GM10847 (cell line): ENCODE measurements around the gene MBTD1.

Experiments
- POLR2A ChIP-seq: IDR thresholded peaks from 2 replicates; pipeline ENCODE4 v1.6.1; 2011; ENCODE audit not compliant: insufficient read length; ENCODE audit errors: extremely low read depth

The MBTD1 gene

DNA sequence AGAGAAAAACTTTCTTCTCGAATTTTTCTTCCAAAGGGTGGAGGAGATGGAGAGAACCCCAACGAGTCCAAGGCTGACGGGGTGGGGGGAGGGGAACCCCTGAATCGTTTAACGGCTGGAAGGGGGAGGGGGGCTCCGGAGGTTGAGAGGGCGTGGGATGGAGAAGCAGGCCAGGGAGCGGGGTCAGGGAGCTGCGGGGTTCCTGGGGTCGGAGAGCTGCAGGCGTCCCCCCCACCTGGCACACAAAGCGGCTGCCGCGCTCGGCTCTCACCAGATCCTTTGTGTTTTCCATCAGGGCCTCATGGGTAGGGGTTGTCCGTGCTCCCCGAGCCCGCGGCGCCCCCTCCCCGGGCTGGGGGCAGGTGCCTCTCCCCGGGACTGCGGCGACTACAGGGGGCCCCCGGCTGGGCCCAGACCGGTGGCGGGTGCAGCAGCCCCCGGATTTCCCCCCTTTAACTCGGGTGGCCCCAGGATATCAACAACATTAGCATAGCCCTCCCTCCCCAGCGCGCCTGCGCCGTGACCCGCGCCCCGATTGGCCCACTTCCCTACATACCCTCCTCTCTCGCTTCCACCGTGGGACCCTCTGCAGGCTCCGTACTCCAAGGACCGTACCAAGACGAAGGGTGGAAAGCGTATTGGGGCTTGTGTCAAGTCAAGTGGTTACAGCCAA lies at the start of gene MBTD1:
MBTD1 (minus strand) TSS at position 486 of the 673 bp plus-strand sequence. CDS start 34,888 bp downstream, outside the sequence.
- no peak for TF ChIP-seq POLR2A

DNA sequence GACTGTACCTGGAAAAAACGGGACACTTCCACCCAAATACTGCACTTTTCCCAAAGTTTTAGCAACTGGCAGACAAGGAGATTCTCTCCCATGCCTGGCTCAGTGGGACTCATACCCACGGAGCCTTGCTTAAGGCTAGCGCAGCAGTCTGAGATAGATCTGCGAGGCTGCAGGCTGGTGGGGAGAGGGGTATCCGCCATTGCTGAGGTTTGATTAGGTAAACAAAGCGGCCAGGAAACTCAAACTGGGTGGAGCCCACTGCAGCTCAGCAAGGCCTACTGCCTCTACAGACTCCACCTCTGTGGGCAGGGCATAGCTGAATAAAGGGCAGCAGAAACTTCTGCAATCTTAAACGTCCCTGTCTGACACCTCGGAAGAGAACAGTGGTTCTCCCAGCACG lies 45.3 kb upstream of the MBTD1 start:
- TF ChIP-seq POLR2A, result no peak

DNA sequence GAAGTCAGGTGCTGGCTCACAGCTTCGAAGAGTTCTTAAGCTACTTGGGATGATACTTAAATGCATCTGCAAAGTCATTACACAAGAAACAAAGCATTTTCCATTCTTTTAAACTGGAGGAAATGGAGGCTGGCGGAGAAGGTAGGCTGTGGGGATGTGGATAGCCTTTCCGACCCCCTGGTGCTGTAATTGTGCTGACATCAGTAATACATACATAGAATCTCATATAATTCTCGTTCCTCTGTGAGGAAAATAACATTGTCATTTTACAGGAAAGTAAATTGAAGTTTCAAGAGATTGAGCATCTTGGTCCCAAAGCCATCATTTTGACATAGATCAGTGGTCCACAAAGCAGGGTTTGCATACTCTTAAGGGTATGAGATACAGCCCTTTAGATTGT lies 40.0 kb upstream of the MBTD1 start:
- TF ChIP-seq POLR2A, result no peak

DNA sequence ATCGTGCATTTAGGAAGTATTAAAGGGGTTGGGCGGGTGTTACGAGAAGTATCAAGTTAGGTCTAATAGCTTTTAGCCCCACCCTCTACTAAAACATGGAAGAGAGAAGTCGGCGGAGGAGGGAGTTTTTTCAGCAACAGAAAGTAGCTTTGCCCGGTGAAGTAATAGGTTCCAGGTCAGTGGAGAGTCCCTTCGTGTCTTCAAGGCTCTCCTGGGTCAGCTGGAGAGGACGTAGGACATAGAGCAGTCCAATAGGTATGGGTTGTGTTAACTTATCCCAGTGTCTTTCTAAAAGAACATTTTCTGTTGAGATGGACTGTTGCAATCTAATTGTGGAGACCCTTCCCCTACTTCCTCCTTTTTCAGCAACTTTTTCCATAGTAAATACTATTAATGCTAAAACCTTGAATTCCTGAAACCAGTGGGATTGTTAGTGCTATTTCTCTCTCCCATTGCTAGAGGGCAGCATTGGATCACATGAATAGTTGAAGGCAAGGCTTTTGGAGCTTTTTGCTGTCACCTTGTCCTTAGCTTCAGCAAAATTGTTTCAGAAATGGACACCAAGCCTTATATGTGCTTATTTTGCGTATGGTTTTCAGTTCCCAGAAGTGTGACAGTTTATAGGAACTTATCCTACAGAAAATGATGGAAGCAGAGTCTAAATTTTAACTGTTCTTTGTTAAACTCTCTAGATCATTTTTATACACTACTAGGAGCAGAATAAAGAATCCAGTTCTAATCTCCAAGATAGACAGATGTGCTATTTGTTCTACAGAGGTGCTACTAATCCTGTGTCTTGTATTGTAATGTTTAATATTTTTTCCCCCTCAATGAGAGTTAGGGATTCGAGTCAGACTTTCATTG lies 38.9 kb upstream of the MBTD1 start:
- no peak for TF ChIP-seq POLR2A

DNA sequence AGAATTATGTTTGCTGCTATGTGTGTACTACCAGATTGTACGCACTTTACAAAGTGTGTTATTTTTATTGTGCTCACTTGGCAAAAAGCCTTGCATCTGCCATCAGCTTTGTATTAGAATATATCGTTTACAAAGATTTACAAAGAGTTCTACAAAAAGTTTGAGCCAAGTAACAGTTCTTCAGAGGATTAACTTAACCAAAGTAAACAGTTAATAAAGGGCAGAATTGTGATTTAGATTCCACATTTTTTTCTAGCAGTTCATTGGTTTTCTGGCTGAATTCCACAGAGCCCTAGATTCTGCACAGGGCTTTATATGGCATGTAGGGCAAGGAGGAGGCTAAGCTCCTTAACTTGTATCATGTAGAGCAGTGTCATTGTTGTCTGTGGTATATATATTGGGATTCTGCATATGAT lies 29.9 kb upstream of the MBTD1 start:
- no peak for TF ChIP-seq POLR2A

DNA sequence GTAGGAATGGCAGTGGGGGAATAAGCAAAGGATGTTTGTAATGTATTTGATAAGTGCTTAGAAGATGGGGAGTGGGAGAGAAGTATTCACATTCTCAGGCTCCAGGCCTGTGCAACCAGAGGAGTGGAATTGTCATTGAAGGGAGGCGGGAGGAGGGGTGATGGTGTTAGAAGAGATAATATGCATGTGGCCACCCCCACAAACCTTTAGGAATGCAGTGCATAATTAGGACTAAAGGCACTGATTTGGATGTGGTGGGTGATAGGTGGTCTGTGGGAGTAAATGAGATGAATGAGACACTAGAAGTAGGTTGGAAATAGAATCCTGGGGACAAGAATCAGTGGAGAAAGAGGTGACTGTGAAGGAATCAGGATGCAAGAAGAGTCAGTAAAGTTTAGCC lies 27.6 kb upstream of the MBTD1 start:
- no peak for TF ChIP-seq POLR2A

DNA sequence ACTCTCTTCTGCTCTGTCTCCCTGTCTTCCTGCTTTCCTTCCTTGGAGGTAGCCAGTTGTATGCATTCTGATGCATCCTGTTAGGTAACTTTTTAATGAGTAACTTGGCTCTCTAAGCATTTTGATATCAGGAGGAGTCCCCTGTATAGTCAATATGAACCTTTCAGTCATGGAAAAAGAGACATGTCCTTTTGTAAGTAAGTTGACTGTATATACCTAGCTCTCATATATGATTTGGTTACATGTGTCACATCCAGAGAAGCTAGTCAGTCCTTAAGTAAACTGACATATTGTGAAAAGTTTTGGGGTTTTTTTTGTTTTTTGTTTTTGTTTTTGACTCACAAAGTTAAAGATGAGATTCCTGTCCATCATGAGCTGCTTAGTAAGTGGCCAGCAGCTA lies 19.3 kb upstream of the MBTD1 start:
- TF ChIP-seq POLR2A, result no peak

DNA sequence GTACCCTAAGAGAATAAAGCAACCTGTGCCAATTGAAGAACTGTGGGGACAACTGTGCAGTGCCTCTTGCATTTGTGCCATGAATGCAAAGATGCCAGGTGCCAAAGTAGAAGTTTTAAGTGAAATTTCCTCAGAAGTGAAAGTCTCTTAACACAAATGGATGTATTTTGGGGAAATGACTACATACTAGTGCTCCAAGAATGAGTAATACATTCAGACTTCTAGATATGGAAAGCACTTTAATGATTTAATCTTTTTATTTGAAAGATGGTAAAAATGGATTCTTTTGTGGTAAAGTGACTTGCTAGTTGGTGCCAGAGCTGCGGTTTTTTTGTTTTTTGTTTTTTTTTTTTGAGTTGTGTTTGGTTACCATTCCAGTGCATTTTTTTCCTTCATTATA lies 15.5 kb upstream of the MBTD1 start:
- TF ChIP-seq POLR2A, result no peak

DNA sequence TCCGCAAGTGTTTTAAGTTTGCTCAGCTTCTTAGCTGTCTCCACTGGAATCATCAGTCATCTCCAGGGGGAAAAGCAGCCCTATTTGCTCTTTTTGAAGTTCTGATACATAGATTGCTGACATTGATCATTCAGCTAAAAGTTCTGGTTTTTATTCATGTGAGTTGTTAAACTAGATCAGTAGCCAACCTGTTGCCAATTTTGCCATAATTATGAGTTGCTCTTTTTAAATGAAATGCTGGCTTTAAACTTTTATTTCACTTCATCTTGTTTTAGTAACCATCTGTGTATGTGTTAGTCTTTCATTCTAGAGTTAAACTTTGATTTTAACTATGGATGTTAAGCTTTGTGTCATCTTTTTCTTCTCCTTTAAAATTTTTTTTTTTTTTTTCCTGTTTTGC lies 13.0 kb upstream of the MBTD1 start:
- TF ChIP-seq POLR2A, result no peak

DNA sequence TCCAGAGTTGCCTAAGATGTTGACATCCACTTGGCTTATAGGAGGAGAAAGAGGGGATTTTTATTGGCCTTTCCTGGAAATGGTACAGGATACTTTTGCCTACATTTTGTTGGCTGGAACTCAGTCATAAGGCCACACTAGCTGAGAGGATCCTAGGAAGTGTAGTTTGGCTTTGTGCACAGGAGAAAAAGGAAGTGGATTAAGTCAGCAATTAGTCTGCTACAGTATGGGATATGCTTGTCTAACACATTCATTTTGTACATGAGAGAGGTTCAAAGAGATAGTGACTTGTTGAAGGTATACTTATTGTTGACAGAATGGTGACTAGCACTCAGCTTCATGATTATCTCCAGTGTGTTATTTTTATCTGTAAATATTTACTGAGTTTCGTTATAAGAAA lies 10.8 kb upstream of the MBTD1 start:
- TF ChIP-seq POLR2A, result no peak

DNA sequence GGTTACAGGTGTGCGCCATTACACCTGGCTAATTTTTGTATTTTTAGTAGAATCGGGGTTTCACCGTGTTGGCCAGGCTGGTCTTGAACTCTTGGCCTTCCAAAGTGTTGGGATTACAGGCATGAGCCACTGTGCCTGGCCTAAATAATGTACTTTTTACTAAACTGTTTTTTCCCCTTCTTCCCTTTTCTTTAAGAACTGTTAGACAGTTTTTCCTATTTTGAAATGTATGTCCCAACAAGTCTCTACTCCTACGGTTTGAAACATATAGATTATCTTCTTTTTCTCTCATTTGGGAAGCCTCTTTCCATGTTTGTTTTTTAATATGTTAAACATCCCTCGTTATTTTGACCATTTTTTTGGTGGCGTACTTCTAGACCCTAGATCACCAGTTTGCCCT lies 10.1 kb upstream of the MBTD1 start:
- no peak for TF ChIP-seq POLR2A

DNA sequence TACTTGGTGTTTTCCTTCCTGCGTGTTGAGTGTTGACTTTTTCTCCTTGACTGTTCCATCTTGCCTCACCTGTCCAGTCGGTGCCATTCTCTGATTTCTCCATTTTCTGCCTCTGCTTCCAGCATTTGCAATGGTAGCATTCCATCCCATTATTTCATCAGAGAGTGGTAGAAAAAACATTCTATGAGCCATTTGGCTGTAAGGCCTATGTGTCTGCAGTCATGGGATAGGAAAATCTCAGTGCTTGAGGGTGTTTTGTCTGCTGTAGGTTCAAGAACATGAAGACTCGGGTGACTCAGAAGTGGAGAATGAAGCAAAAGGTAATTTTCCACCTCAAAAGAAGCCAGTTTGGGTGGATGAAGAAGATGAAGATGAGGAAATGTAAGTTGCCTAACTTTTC lies 3.2 kb upstream of the MBTD1 start:
- TF ChIP-seq POLR2A, result no peak

DNA sequence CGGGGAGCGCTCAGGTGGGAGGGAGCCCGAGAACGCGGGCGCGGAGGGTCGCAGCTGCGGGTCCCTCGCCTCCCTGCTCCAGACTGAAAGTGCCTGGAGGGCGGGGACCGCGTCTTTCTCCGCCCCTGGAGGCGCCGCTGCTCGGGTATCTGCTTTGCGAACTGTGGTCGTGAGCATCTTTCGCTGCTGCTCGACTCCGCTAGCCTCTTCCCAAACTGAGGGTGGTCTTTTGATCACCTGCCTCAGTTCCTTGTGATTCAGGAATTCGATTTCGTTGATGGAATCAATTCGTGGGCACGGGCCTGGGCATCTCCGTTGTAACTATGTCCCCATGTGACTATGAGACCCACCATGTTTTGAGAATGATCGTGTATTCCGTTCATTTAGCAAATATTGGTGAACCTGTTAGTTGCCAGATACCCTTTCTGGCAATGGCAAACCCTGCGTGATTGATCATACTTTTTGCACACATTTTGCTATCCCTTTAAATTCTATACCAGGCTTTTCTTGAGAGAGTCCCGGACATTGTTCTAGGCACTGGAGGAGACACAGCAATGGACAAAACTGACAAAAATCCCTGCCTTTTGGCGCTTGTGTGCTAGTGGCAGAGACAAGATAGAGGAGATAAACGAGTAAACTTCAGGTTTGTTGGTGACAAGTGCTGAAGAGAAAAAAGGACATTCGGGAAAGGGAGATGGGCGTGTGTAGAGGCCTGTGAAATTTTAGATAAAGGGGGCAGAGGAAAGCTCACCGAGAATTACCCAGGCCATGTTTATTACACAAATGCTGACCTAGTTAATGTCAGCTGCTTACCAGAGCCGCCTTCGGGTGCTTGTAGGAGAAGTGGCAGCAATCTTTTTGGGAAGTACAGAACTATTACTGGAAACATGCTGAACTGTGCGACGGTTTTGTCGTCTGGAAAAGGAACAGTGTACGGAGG lies 1.4 kb upstream of the MBTD1 start:
- TF ChIP-seq POLR2A, result no peak

DNA sequence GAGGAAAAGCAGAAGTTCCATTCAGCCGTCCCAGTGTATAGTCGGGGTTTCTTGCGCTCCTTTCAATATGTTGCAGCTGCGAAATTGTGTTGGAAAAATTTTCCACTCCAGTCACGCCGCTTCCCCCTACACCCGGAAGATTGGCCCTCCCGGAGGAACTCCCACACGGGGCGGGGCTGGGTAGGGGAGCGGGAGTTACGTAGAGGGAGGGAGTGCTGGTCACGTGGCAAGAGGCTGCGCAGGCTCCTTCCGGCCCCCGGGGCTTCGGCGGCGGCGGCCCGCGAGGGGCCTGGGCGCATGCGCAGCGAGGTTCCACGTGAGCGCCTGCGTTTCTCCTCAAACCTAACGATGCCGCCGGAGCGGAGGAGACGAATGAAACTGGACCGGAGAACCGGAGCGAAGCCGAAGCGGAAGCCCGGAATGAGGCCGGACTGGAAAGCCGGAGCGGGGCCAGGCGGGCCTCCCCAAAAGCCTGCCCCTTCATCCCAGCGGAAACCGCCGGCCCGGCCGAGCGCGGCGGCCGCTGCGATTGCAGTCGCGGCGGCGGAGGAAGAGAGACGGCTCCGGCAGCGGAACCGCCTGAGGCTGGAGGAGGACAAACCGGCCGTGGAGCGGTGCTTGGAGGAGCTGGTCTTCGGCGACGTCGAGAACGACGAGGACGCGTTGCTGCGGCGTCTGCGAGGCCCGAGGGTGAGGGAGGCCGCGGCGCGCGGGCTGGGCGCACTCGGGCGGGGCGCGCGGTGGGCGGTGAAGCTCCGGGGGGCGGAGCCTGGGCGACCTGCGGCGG lies 581 bp upstream of the MBTD1 start, which contains the start of gene UTP18:
UTP18 (plus strand) TSS at position 310 of the 787 bp plus-strand sequence; CDS start at position 349, 39 bp downstream.
- TF ChIP-seq POLR2A, result peak; percentile 49
